Kidney (tissue), 14 donors: ENCODE data around the gene ZBTB7C. TPM values are rescaled to one million over a fixed set of nuclear protein-coding genes. Genes with fewer than 3 reads are reported as not detected.
A peak's percentile ranks its signal among the peaks of the same experiment; 100 is the strongest.

Source experiments
- DNase-seq, 5 donors: peaks; one replicate each; pipeline ENCODE4 v3.0.0-alpha.2; 2013 to 2020
- FAIRE-seq: peaks from 2 replicates; lab custom pipeline; 2012; peaks lifted over from hg19 to GRCh38; lab: Jason Lieb, UNC
- H3K27ac ChIP-seq, 2 donors: one replicate each; pipeline ENCODE4 v1.7.0; 2013; ENCODE audit warnings: low read depth in 2 of 2, low read length in 2 of 2, inconsistent platforms in 1 of 2
- H3K27me3 ChIP-seq: one replicate; pipeline ENCODE4 v1.7.1; 2013; ENCODE audit warnings: low read length, inconsistent platforms; ENCODE audit not compliant: control insufficient read depth, insufficient read depth
- H3K36me3 ChIP-seq, 3 donors: one replicate each; pipeline versions ENCODE4 v1.7.0 to v1.7.1; 2013; ENCODE audit warnings: low read length in 3 of 3, control low read depth in 1 of 3, inconsistent platforms in 1 of 3; ENCODE audit not compliant: insufficient read depth in 3 of 3, control insufficient read depth in 2 of 3
- H3K4me1 ChIP-seq, 3 donors: one replicate each; pipeline versions ENCODE4 v1.7.0 to v1.7.1; 2013; ENCODE audit warnings: low read length in 3 of 3, inconsistent platforms in 1 of 3, low read depth in 1 of 3; ENCODE audit not compliant: control insufficient read depth in 2 of 3, insufficient read depth in 2 of 3
- H3K4me3 ChIP-seq, 3 donors: one replicate each; pipeline versions ENCODE4 v1.7.0 to v1.8.1; 2013; ENCODE audit warnings: low read length in 3 of 3, control low read depth in 1 of 3, inconsistent platforms in 1 of 3
- H3K9ac ChIP-seq, 3 donors: one replicate each; pipeline versions ENCODE4 v1.7.0 to v1.7.1; 2013; ENCODE audit warnings: low read length in 3 of 3, control low read depth in 1 of 3, inconsistent platforms in 1 of 3
- H3K9me3 ChIP-seq, 3 donors: one replicate each; pipeline versions ENCODE4 v1.7.0 to v1.7.1; 2013; ENCODE audit warnings: low read length in 3 of 3, control low read depth in 1 of 3, inconsistent platforms in 1 of 3; ENCODE audit not compliant: control insufficient read depth in 2 of 3, insufficient read depth in 1 of 3
- intact Hi-C: fragments of 100-400 bp; cut with DNase I; formaldehyde crosslinking; loops from one replicate; pipeline ENCODE4 v1.11.1; 2022
- polyA plus RNA-seq: library from polyadenylated mRNA; stranded (reverse); fragments of 350-450 nt; fragmentation: Illumina TruSeq; extraction: RNeasy Lipid Tissue Mini Kit (QIAGEN cat#74804); gene quantifications from one replicate; pipeline ENCODE4 v1.2.3, GENCODE V29; 2014; ENCODE audit warnings: low read depth, low replicate concordance; ENCODE audit not compliant: insufficient read depth
- total RNA-seq: library from RNA; stranded (reverse); fragmentation: NEBNext Ultra II Directional; extraction: Animal tissue kit (Norgen Biotek cat#: 25700); gene quantifications from one replicate; pipeline ENCODE4 v1.2.1, GENCODE V29; 2021
- TF ChIP-seq, protein P1 (sequence below): IDR thresholded peaks from 3 replicates; pipeline ENCODE4 v1.5.1; 2012; ENCODE audit warnings: mild to moderate bottlenecking, moderate library complexity, borderline replicate concordance; ENCODE audit not compliant: insufficient read depth; ENCODE audit errors: extremely low read depth
- donor health status: control.
- donor health status: control.
- donor health status: control.
- donor health status: control.
- donor health status: control.
- donor health status: DM: yes; HTN: yes; CAD: no.
- donor health status: Normal renal cell carcinoma (clear cell type).

Gene ZBTB7C
- total and polyA plus RNA-seq, 2 donors from 2014 or later = 1.8 to 13.8 TPM

DNA sequence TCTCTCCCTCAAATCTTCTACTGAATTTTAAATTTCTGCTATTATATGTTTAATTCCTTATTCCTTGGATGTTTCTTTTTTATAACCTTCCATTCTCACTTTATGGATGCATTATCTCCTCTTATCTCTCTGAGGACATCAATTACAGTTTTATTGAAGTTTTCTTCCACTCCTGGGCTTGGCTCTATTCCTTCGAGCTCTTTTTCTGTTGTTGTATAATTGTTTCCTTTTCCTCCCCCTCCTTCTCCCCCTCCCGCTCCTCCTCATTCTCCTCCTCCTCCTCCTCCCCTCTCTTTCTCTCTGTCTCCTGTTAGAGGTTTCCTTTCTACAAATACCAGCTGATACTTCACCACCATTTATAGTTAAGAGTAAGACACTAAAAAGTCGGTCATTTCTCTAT lies 209.8 kb downstream of the ZBTB7C start:
- Histone ChIP-seq H3K36me3 (no peaks in the 10 kb centered on the region), H3K27ac (no peak overlapping the region), H3K4me1 (no peaks in the 10 kb centered on the region), H3K9ac (no peak overlapping the region), H3K4me3 (no peak overlapping the region), H3K27me3 (no peaks in the 10 kb centered on the region), H3K9me3 (no peaks in the 10 kb centered on the region)
- FAIRE-seq (no peak), DNase-seq (peak in 1 of 5 donors; percentile 35)
- intact Hi-C loops = no loop called here
- TF ChIP-seq, protein P1, sequence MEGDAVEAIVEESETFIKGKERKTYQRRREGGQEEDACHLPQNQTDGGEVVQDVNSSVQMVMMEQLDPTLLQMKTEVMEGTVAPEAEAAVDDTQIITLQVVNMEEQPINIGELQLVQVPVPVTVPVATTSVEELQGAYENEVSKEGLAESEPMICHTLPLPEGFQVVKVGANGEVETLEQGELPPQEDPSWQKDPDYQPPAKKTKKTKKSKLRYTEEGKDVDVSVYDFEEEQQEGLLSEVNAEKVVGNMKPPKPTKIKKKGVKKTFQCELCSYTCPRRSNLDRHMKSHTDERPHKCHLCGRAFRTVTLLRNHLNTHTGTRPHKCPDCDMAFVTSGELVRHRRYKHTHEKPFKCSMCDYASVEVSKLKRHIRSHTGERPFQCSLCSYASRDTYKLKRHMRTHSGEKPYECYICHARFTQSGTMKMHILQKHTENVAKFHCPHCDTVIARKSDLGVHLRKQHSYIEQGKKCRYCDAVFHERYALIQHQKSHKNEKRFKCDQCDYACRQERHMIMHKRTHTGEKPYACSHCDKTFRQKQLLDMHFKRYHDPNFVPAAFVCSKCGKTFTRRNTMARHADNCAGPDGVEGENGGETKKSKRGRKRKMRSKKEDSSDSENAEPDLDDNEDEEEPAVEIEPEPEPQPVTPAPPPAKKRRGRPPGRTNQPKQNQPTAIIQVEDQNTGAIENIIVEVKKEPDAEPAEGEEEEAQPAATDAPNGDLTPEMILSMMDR = no peak

DNA sequence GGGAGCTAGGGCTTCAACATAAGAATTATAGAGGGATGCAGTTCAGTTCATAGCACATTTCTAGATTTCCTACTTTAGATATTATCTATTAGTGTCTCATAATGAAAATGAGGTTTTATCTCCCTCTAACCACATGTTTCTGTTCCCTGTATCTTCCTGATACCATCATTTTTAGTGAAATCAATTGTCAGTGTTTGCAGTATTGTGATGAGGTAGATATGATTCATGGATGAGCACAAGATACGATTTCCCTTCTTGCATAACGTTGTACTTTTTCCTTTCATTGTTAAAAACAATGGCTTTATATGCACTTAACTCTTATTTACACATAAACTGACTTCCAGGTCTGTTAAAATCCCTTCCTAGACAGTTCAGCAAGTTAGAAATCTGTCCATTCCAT lies 211.4 kb downstream of the ZBTB7C start:
- no peak for DNase-seq
- FAIRE-seq = no peak
- H3K27me3 ChIP-seq = no peaks in the 10 kb centered on the region
- no peaks in the 10 kb centered on the region for H3K4me1 ChIP-seq
- no peak overlapping the region for H3K27ac ChIP-seq
- TF ChIP-seq, protein P1 = no peak
- H3K9me3 ChIP-seq = no peaks in the 10 kb centered on the region
- H3K36me3 ChIP-seq = no peaks in the 10 kb centered on the region
- H3K4me3 ChIP-seq = no peak overlapping the region
- intact Hi-C loops = no loop called here
- no peak overlapping the region for H3K9ac ChIP-seq

DNA sequence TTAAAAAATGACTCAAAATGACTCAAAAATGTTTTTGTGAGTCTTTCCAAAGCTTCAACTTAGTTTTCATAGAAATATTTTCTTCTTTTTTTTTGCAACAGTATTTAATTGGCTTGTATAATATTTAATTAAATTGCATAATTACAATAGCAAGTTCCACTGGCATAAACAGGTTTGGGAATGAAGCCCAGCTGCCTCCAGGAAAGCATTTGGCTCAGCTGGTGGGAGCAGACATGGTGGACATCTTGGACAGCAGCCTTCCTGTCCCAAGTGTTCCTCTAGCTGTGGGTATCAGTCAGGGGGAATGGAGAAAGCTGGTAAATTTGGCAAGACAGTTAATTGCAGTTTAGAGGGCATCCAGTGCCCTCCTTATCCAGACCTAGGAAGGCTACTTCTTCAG lies 213.4 kb downstream of the ZBTB7C start:
- TF ChIP-seq, protein P1 = no peak
- no peaks in the 10 kb centered on the region for H3K36me3 ChIP-seq
- DNase-seq (no peak), FAIRE-seq (no peak)
- H3K4me3 ChIP-seq = no peak overlapping the region
- no peaks in the 10 kb centered on the region for H3K4me1 ChIP-seq
- H3K9me3 ChIP-seq = no peaks in the 10 kb centered on the region
- no peaks in the 10 kb centered on the region for H3K27me3 ChIP-seq
- H3K9ac ChIP-seq = no peak overlapping the region
- no peak overlapping the region for H3K27ac ChIP-seq
- intact Hi-C loops = no loop called here

DNA sequence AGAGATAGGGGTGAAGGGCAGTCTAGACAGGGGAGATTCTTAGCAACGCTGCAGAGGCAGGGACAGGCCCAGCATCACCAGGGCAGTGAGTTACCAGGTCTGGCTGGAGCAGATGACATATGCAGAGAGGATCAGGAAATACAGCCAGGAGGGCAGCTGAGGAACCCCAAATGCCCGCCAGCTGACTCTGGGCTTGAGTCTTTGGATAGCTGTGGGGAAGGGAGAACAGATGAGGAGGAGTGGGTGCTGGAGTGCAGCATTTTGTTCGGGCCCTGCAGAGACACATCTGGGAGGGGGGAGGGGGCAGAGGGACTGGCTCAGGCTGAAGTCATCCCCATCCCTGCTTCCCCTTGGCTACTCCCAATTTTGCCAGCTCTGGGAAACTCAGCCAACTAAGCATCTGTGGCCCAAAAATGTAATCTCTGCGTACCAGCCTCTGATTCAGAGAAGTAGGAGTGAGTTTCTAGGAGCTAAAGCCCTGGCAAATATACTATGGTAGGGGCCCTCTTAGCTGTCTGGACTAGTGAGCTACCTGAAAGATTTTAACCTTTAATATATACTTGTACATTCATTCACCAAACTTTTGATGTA lies 214.5 kb downstream of the ZBTB7C start:
- no peak overlapping the region for H3K9ac ChIP-seq
- no peak overlapping the region for H3K27ac ChIP-seq
- no peaks in the 10 kb centered on the region for H3K27me3 ChIP-seq
- no peak overlapping the region for H3K4me3 ChIP-seq
- intact Hi-C loops = no loop called here
- FAIRE-seq = no peak
- no peaks in the 10 kb centered on the region for H3K9me3 ChIP-seq
- no peaks in the 10 kb centered on the region for H3K4me1 ChIP-seq
- no peaks in the 10 kb centered on the region for H3K36me3 ChIP-seq
- TF ChIP-seq, protein P1 = no peak
- DNase-seq = no peak
